Central memory CD8-positive, alpha-beta T cell (primary cell): ENCODE data around the gene RBM19.
A peak's percentile ranks its signal among the peaks of the same experiment; 100 is the strongest.

Experiments
- ATAC-seq: fragments of 150-1000 bp; cut with Tn5 transposase; replicated peaks from 2 replicates; pipeline ENCODE4 v1.10.0; 2022; ENCODE audit warnings: mild to moderate bottlenecking, moderate FRiP score, moderate number of reproducible peaks; ENCODE audit not compliant: poor library complexity, severe bottlenecking; ENCODE audit errors: extremely low read depth
- DNase-seq, 2 donors: peaks; one replicate each; pipeline ENCODE4 v3.0.0; 2021; ENCODE audit warnings: low spot score in 2 of 2
- H3K27ac Mint-ChIP-seq: one replicate; pipeline ENCODE4 v1.8.0; 2022; ENCODE audit warnings: low read depth, mild to moderate bottlenecking, moderate library complexity, mixed read lengths
- H3K27me3 Mint-ChIP-seq: one replicate; pipeline ENCODE4 v1.8.0; 2022; ENCODE audit warnings: mixed read lengths
- H3K36me3 Mint-ChIP-seq: one replicate; pipeline ENCODE4 v1.8.0; 2022; ENCODE audit warnings: mild to moderate bottlenecking, moderate library complexity, mixed read lengths; ENCODE audit not compliant: insufficient read depth
- H3K4me1 Mint-ChIP-seq: one replicate; pipeline ENCODE4 v1.8.0; 2022; ENCODE audit warnings: mixed read lengths
- H3K4me3 Mint-ChIP-seq: one replicate; pipeline ENCODE4 v1.8.0; 2022; ENCODE audit warnings: mild to moderate bottlenecking, moderate library complexity, mixed read lengths
- H3K9me3 Mint-ChIP-seq: one replicate; pipeline ENCODE4 v1.8.0; 2022; ENCODE audit warnings: mixed read lengths

RBM19 gene

GRCh38 chr12:113855998-113856397 lies 110.1 kb downstream of the RBM19 start:
- Mint-ChIP-seq H3K9me3 (no peaks in the 10 kb centered on the region), H3K4me3 (no peak overlapping the region), H3K36me3 (peaks cover 16% of the 10 kb centered on the region), H3K27me3 (no peaks in the 10 kb centered on the region), H3K4me1 (no peaks in the 10 kb centered on the region), H3K27ac (no peak overlapping the region)
- ATAC-seq (no peak), DNase-seq (no peak)

GRCh38 chr12:113854385-113855142 lies 111.6 kb downstream of the RBM19 start:
- peaks cover 16% of the 10 kb centered on the region for H3K36me3 Mint-ChIP-seq
- no peak for ATAC-seq
- H3K4me3 Mint-ChIP-seq, result no peak overlapping the region
- H3K27me3 Mint-ChIP-seq, result no peaks in the 10 kb centered on the region
- DNase-seq, result no peak
- H3K27ac Mint-ChIP-seq, result no peak overlapping the region
- no peaks in the 10 kb centered on the region for H3K9me3 Mint-ChIP-seq
- no peaks in the 10 kb centered on the region for H3K4me1 Mint-ChIP-seq

- no peak for ATAC-seq
- peaks cover 20% of the 10 kb centered on the region for H3K36me3 Mint-ChIP-seq
- H3K4me3 Mint-ChIP-seq, result no peak overlapping the region
- no peaks in the 10 kb centered on the region for H3K9me3 Mint-ChIP-seq
- DNase-seq, result no peak
- H3K4me1 Mint-ChIP-seq, result no peaks in the 10 kb centered on the region
- no peaks in the 10 kb centered on the region for H3K27me3 Mint-ChIP-seq
- peak overlapping the region; percentile 22 for H3K27ac Mint-ChIP-seq
Measured at GRCh38 chr12:113853491-113853890, 112.6 kb downstream of the RBM19 start.

- Mint-ChIP-seq H3K9me3 (no peaks in the 10 kb centered on the region), H3K4me1 (no peaks in the 10 kb centered on the region), H3K4me3 (no peak overlapping the region), H3K36me3 (peaks cover 22% of the 10 kb centered on the region), H3K27me3 (no peaks in the 10 kb centered on the region), H3K27ac (peak overlapping the region; percentile 22)
- ATAC-seq, result no peak
- no peak for DNase-seq
Measured at GRCh38 chr12:113852695-113853490, 113.2 kb downstream of the RBM19 start.

GRCh38 chr12:113852264-113852663 lies 113.9 kb downstream of the RBM19 start:
- H3K27ac Mint-ChIP-seq, result no peak overlapping the region
- DNase-seq, result no peak
- no peak for ATAC-seq
- peaks cover 25% of the 10 kb centered on the region for H3K36me3 Mint-ChIP-seq
- H3K4me1 Mint-ChIP-seq, result no peaks in the 10 kb centered on the region
- no peaks in the 10 kb centered on the region for H3K9me3 Mint-ChIP-seq
- H3K4me3 Mint-ChIP-seq, result no peak overlapping the region
- H3K27me3 Mint-ChIP-seq, result no peaks in the 10 kb centered on the region

GRCh38 chr12:113850309-113851056 lies 115.6 kb downstream of the RBM19 start:
- no peaks in the 10 kb centered on the region for H3K27me3 Mint-ChIP-seq
- no peaks in the 10 kb centered on the region for H3K4me1 Mint-ChIP-seq
- H3K36me3 Mint-ChIP-seq, result peaks cover 18% of the 10 kb centered on the region
- H3K27ac Mint-ChIP-seq, result peak overlapping the region; percentile 65
- no peak for ATAC-seq
- H3K4me3 Mint-ChIP-seq, result no peak overlapping the region
- H3K9me3 Mint-ChIP-seq, result no peaks in the 10 kb centered on the region
- DNase-seq, result no peak

GRCh38 chr12:113847856-113848255 lies 118.3 kb downstream of the RBM19 start:
- ATAC-seq (no peak), DNase-seq (no peak)
- H3K27me3 Mint-ChIP-seq, result no peaks in the 10 kb centered on the region
- no peak overlapping the region for H3K27ac Mint-ChIP-seq
- no peaks in the 10 kb centered on the region for H3K9me3 Mint-ChIP-seq
- no peaks in the 10 kb centered on the region for H3K4me1 Mint-ChIP-seq
- H3K4me3 Mint-ChIP-seq, result no peak overlapping the region
- peaks cover 15% of the 10 kb centered on the region for H3K36me3 Mint-ChIP-seq

- no peaks in the 10 kb centered on the region for H3K27me3 Mint-ChIP-seq
- H3K27ac Mint-ChIP-seq, result no peak overlapping the region
- H3K4me3 Mint-ChIP-seq, result no peak overlapping the region
- H3K9me3 Mint-ChIP-seq, result no peaks in the 10 kb centered on the region
- no peaks in the 10 kb centered on the region for H3K4me1 Mint-ChIP-seq
- peaks cover 19% of the 10 kb centered on the region for H3K36me3 Mint-ChIP-seq
- ATAC-seq (no peak), DNase-seq (no peak)
Measured at GRCh38 chr12:113846883-113847755, 119.0 kb downstream of the RBM19 start.

GRCh38 chr12:113845900-113846674 lies 120.0 kb downstream of the RBM19 start:
- Mint-ChIP-seq H3K27ac (no peak overlapping the region), H3K27me3 (no peaks in the 10 kb centered on the region), H3K4me1 (no peaks in the 10 kb centered on the region), H3K36me3 (peaks cover 19% of the 10 kb centered on the region), H3K9me3 (no peaks in the 10 kb centered on the region), H3K4me3 (no peak overlapping the region)
- no peak for DNase-seq
- ATAC-seq, result no peak

GRCh38 chr12:113844495-113845210 lies 121.5 kb downstream of the RBM19 start:
- Mint-ChIP-seq H3K36me3 (peaks cover 19% of the 10 kb centered on the region), H3K4me1 (no peaks in the 10 kb centered on the region), H3K27me3 (no peaks in the 10 kb centered on the region), H3K4me3 (no peak overlapping the region), H3K9me3 (no peaks in the 10 kb centered on the region), H3K27ac (no peak overlapping the region)
- ATAC-seq (no peak), DNase-seq (no peak)

- no peaks in the 10 kb centered on the region for H3K27me3 Mint-ChIP-seq
- DNase-seq (no peak), ATAC-seq (no peak)
- H3K4me3 Mint-ChIP-seq, result no peak overlapping the region
- peaks cover 12% of the 10 kb centered on the region for H3K36me3 Mint-ChIP-seq
- H3K4me1 Mint-ChIP-seq, result no peaks in the 10 kb centered on the region
- no peaks in the 10 kb centered on the region for H3K9me3 Mint-ChIP-seq
- peak overlapping the region; percentile 82 for H3K27ac Mint-ChIP-seq
Measured at GRCh38 chr12:113842699-113843098, 123.4 kb downstream of the RBM19 start.
